ENCODE results near the gene PDE4B.
"Not testable (repeated sequence)": the region's sequence is repeated elsewhere in the genome, so short reads cannot be mapped to it uniquely, and the experiment has no call there.

The PDE4B gene

GRCh38 chr1:66388913-66389312, 596.2 kb downstream of the PDE4B start:
- no peak for DNase-seq (ENCODE audit: low spot score)

GRCh38 chr1:66393586-66394287, 601.0 kb downstream of the PDE4B start:
- DNase-seq (ENCODE audit: low spot score), result no peak

GRCh38 chr1:66394603-66395002, 601.9 kb downstream of the PDE4B start:
- DNase-seq (ENCODE audit: low spot score), result no peak

GRCh38 chr1:66395202-66396061, 602.7 kb downstream of the PDE4B start:
- DNase-seq (ENCODE audit: low spot score), result no peak

GRCh38 chr1:66396212-66396890, 603.7 kb downstream of the PDE4B start:
- DNase-seq (ENCODE audit: low spot score), result no peak

- DNase-seq (ENCODE audit: low spot score), result no peak
Observed at GRCh38 chr1:66397192-66397591, 604.5 kb downstream of the PDE4B start.

GRCh38 chr1:66399888-66400529, 607.3 kb downstream of the PDE4B start:
- no peak for DNase-seq (ENCODE audit: low spot score)

GRCh38 chr1:66400660-66401059, 608.0 kb downstream of the PDE4B start:
- no peak for DNase-seq (ENCODE audit: low spot score)

GRCh38 chr1:66401244-66401643, 608.5 kb downstream of the PDE4B start:
- no peak for DNase-seq (ENCODE audit: low spot score)

- DNase-seq (ENCODE audit: low spot score), result no peak
Observed at GRCh38 chr1:66402194-66402593, 609.5 kb downstream of the PDE4B start.

GRCh38 chr1:66403007-66403731, 610.5 kb downstream of the PDE4B start:
- DNase-seq (ENCODE audit: low spot score), result no peak

- no peak for DNase-seq (ENCODE audit: low spot score)
Observed at GRCh38 chr1:66405061-66405460, 612.4 kb downstream of the PDE4B start.

GRCh38 chr1:66411449-66411848, 618.8 kb downstream of the PDE4B start:
- not testable (repeated sequence) for DNase-seq (ENCODE audit: low spot score)

GRCh38 chr1:66412704-66413103, 620.0 kb downstream of the PDE4B start:
- DNase-seq (ENCODE audit: low spot score), result no peak

GRCh38 chr1:66413136-66413837, 620.6 kb downstream of the PDE4B start:
- DNase-seq (ENCODE audit: low spot score), result no peak

- no peak for DNase-seq (ENCODE audit: low spot score)
Observed at GRCh38 chr1:66413838-66414175, 621.1 kb downstream of the PDE4B start.

GRCh38 chr1:66415281-66415680, 622.6 kb downstream of the PDE4B start:
- DNase-seq (ENCODE audit: low spot score), result no peak

- no peak for DNase-seq (ENCODE audit: low spot score)
Observed at GRCh38 chr1:66415866-66416265, 623.2 kb downstream of the PDE4B start.

GRCh38 chr1:66416295-66416694, 623.6 kb downstream of the PDE4B start:
- no peak for DNase-seq (ENCODE audit: low spot score)

GRCh38 chr1:66418021-66418420, 625.3 kb downstream of the PDE4B start:
- DNase-seq (ENCODE audit: low spot score), result no peak

GRCh38 chr1:66420171-66420570, 627.5 kb downstream of the PDE4B start:
- not testable (repeated sequence) for DNase-seq (ENCODE audit: low spot score)
